Measurements from ENCODE around the gene ABCF3. TPM values are rescaled to one million over a fixed set of nuclear protein-coding genes. Genes with fewer than 3 reads are reported as not detected.

ABCF3 gene
- total RNA-seq, 1 donor from 2014 or later: 93.3 TPM

- Histone ChIP-seq H3K27me3 (no peaks in the 10 kb centered on the region), H3K4me3 (no peak overlapping the region), H3K4me1 (no peaks in the 10 kb centered on the region), H3K27ac (no peak overlapping the region), H3K36me3 (peaks cover 75 to 84% of the 10 kb centered on the region in 2 donors), H3K9me3 (no peaks in the 10 kb centered on the region)
- DNase-seq (ENCODE audit: low spot score in 2 of 2): no peak
- TF ChIP-seq CTCF (IDR thresholded peaks at IDR 0.05): no peak
- intact Hi-C loops (cut with DNase I): no loop called here
Measured at GRCh38 chr3:184192889-184193288, 6.9 kb downstream of the ABCF3 start.

GRCh38 chr3:184193991-184194539, 8.1 kb downstream of the ABCF3 start:
- intact Hi-C loops (cut with DNase I): no loop called here
- Histone ChIP-seq H3K27ac (no peak overlapping the region), H3K4me1 (no peaks in the 10 kb centered on the region), H3K4me3 (no peak overlapping the region), H3K27me3 (no peaks in the 10 kb centered on the region), H3K9me3 (no peaks in the 10 kb centered on the region), H3K36me3 (peaks cover 69 to 73% of the 10 kb centered on the region in 2 donors)
- no peak for DNase-seq (ENCODE audit: low spot score in 2 of 2)
- TF ChIP-seq CTCF (IDR thresholded peaks at IDR 0.05): no peak

- Histone ChIP-seq H3K4me1 (no peaks in the 10 kb centered on the region), H3K4me3 (no peak overlapping the region), H3K36me3 (peaks cover 44 to 48% of the 10 kb centered on the region in 2 donors), H3K27me3 (no peaks in the 10 kb centered on the region), H3K27ac (no peak overlapping the region), H3K9me3 (no peaks in the 10 kb centered on the region)
- intact Hi-C loops (cut with DNase I): no loop called here
- no peak for DNase-seq (ENCODE audit: low spot score in 2 of 2)
- no peak for TF ChIP-seq CTCF (IDR thresholded peaks at IDR 0.05)
Measured at GRCh38 chr3:184196536-184196935, 10.5 kb downstream of the ABCF3 start.

DNA sequence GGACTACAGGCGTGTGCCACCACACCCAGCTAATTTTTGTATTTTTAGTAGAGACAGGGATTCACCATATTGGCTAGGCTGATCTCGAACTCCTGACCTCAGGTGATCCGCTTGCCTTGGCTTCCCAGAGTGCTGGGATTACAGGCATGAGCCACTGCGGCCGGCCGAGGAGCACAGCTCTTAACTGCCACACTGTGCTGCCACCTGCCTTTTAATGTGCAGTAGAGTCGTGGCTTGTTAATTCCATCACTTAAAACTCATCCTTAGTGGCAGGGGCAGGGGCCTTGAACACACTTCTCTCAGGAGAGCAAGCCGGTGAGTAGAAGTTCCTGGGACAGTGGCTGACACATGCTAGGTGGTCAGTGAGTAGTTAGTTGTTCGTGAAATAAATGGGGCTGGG, 12.5 kb downstream of the ABCF3 start:
- Histone ChIP-seq H3K27ac (no peak overlapping the region), H3K4me3 (no peak overlapping the region), H3K27me3 (no peaks in the 10 kb centered on the region), H3K4me1 (no peaks in the 10 kb centered on the region), H3K9me3 (no peaks in the 10 kb centered on the region), H3K36me3 (peaks cover 24 to 28% of the 10 kb centered on the region in 2 donors)
- intact Hi-C loops (cut with DNase I): no loop called here
- no peak for TF ChIP-seq CTCF (IDR thresholded peaks at IDR 0.05)
- DNase-seq (ENCODE audit: low spot score in 2 of 2): no peak

GRCh38 chr3:184200825-184201224, 14.8 kb downstream of the ABCF3 start:
- intact Hi-C loops (cut with DNase I): no loop called here
- Histone ChIP-seq H3K27me3 (no peaks in the 10 kb centered on the region), H3K36me3 (peaks cover 5% of the 10 kb centered on the region in 2 donors), H3K9me3 (no peaks in the 10 kb centered on the region), H3K4me1 (no peaks in the 10 kb centered on the region), H3K27ac (no peak overlapping the region), H3K4me3 (no peak overlapping the region)
- TF ChIP-seq CTCF (IDR thresholded peaks at IDR 0.05): no peak
- DNase-seq (ENCODE audit: low spot score in 2 of 2): no peak

GRCh38 chr3:184203526-184203925, 17.5 kb downstream of the ABCF3 start:
- H3K27me3 ChIP-seq: no peaks in the 10 kb centered on the region
- no peaks in the 10 kb centered on the region for H3K4me1 ChIP-seq
- intact Hi-C loops (cut with DNase I): no loop called here
- no peak overlapping the region for H3K4me3 ChIP-seq
- DNase-seq (ENCODE audit: low spot score in 2 of 2): no peak
- H3K27ac ChIP-seq: no peak overlapping the region
- no peaks in the 10 kb centered on the region for H3K36me3 ChIP-seq
- no peak for TF ChIP-seq CTCF (IDR thresholded peaks at IDR 0.05)
- H3K9me3 ChIP-seq: no peaks in the 10 kb centered on the region
